GM21717 (cell line): ENCODE measurements around the gene ZNF354C.
"Not testable (repeated sequence)": the region's sequence is repeated elsewhere in the genome, so short reads cannot be mapped to it uniquely, and the experiment has no call there.

ENCODE experiments used
- ATAC-seq: cut with Tn5 transposase; IDR thresholded peaks from one replicate; pipeline ENCODE4 v1.9.1; 2021; ENCODE audit warnings: mild to moderate bottlenecking, moderate library complexity; ENCODE audit not compliant: unreplicated experiment

ZNF354C gene

GRCh38 chr5:179060116-179061008, at the start of gene ZNF354C:
ZNF354C (plus strand) TSS chr5:179060373; CDS start chr5:179062069, 1,696 bp downstream.
- ATAC-seq, result peak; percentile 90

DNA sequence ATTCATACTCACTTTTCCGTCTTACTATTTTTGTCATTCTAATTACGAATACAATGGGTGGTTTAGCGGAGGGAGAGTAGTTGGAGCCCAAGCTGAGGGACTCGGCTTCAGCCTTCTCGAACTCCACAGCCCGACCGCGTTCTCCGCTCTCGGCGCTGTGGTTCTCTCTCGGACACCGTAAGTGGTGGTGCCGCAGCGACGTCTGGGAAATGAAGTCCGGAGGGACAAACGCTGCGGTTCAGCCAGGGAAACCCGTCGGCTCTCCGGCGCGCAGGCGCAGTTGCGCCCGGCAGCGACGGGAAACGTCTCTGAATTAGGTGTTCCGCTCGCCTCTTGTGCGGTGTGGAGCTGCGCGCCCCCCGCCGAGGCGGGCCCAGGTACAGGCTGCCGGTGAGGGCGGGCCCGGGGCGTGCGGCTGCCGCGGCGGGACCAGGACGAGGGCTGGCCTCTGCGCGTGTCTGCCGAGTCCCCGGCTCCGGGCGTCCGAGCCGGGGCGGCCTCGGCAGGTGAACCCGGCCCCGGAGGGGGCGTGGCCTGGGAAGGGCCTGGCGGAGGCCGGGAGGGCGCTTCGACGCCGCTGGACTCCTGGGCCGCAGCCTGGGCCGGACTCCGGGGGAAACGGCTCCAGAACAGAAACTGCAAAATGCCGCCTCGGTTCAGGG, 36.5 kb upstream of the ZNF354C start, which contains the start of gene ZNF879:
TSS of gene ZNF879 (plus strand) at position 277 of the 662 bp plus-strand sequence. CDS start 1,201 bp downstream, outside the sequence.
- peak; percentile 89 for ATAC-seq

DNA sequence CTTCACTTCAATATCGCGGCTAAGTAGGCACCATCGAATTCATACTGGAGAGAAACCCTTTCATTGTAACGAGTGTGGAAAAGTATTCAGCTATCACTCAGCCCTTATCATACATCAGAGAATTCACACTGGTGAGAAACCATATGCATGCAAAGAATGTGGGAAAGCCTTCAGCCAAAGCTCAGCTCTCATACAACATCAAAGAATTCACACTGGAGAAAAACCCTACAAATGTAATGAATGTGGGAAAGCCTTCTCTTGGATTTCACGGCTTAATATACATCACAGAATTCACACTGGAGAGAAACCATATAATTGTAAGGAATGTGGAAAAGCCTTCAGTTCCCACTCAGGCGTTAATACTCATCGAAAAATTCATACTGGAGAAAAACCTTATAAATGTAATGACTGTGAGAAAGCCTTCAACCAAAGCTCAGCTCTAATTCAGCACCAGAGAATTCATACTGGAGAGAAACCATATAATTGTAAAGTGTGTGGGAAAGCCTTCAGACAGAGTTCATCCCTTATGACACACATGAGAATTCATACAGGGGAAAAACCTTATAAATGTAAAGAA, 27.1 kb upstream of the ZNF354C start:
- no peak for ATAC-seq

DNA sequence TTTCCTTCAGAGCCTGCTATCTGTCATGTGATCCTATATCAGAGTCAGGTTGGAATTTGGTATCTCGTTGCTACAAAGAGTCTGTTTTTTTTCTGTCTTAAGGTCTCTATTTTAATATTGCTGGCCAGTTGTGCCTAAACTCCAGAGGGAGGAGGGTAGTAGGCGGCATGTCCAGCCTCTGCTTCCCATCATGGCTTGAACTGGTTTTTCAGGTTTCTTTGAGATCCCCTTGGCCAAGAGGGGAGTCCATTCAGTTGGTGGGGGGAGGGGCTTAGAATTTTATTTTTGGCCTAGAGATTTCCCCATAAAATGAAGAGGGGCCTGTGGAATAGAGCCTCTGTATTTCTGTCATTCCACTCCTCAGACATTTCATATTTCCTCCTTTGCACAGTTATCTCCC, 15.4 kb upstream of the ZNF354C start:
- ATAC-seq, result no peak

DNA sequence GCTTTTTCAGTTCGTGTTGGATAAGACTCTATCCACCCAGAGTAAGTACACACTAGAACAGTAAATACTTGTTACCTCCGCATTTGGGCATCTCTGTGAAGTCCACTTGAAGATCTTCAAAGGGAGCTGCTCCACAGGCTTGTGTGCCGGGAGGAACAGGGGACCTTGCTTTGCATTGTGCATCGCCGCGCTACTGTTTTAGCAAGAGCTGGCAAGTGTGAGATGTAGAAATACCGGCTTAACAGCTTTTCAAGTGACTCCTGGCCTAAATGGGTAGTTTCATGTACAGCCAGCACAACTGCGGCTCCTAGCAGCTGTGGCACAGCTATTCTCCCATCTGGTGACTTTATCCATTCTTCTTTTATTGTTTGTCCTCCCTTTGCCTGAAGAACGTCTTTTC, 8.4 kb upstream of the ZNF354C start:
- no peak for ATAC-seq

GRCh38 chr5:179054036-179054785, 6.0 kb upstream of the ZNF354C start:
- no peak for ATAC-seq

GRCh38 chr5:179054876-179055275, 5.3 kb upstream of the ZNF354C start:
- no peak for ATAC-seq

DNA sequence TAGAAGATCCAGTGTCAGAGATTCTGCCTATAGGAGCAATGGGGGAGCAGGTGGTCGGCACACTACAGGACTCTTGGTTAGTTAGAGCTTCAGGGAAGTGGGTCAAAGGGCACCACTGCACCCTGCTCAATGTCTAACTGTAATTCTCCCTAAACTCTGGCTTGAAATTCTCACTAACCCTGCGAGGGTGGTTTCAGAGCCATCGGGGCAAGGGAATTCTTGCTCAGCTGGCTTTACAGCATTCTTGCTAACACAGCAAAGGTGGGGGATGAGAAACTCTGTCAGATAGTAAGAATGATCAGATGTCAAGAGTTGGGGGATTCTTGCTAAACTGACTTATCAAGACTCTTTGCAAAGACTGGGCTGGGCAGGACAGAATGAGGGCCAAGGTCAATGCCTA, 4.7 kb upstream of the ZNF354C start:
- ATAC-seq, result no peak

DNA sequence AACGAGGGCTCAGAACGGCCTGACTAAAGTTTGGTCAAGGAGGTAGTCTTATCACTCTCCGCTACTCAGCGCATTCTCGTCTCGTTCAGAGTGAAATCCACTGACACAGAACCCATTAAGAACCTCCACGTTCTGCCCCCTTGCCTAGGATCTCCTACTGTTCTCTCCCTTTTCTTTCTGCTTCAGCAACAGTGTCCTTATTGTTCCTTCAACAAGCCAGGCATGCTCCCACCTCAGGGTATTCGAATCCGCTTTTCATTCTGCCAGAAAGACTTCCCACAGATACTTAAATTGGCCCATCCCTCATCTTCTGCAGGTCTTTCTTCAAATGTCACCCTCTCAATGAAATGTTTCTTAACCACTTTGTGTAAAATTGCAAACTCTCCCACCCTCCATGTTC, 4.3 kb upstream of the ZNF354C start:
- ATAC-seq, result no peak

- ATAC-seq, result no peak
These were observed 852 bp downstream of the ZNF354C start for GRCh38 chr5:179061025-179061424.

DNA sequence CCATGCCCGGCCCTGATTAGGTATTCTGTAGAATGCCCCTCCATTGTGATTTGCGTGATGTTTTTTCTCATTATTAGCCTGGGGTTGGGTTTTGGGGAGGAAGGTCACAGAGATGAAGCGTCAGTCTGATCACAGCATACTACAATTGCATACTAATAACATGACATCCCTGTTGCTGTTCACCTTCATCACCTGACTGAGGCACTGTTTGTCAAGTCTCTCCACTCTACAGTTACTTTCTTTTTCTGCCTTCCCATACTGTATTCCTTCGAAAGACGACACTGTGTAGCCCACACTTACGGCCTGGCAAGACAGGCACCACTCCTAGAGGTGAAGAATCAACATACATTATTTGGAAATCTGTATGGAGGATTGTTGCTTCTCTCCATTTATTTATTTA, 5.5 kb downstream of the ZNF354C start:
- ATAC-seq, result no peak

GRCh38 chr5:179079165-179079987, 19.2 kb downstream of the ZNF354C start:
- no peak for ATAC-seq

- no peak for ATAC-seq
These were observed 20.6 kb downstream of the ZNF354C start for GRCh38 chr5:179080724-179081123.

DNA sequence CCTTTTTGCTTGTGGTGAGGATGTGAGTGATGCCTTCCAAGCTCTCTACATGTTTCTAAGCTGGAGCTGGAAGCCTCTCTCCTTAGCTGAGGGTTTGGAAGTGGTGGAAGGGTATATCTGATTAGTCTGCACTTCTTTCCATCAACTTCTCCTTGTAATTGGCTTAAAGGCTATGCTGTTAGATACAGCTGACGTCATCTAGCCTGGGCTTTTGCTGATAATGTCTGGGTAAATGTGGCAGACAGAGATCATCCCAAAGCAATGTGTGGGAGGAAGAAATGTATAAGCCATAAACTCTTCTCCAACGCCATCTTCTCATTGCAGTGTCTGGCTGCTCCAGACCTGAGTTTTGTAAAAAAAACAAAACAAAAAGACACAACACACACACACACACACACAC, 29.3 kb downstream of the ZNF354C start:
- ATAC-seq, result no peak

- not testable (repeated sequence) for ATAC-seq
These were observed 41.1 kb downstream of the ZNF354C start for GRCh38 chr5:179101282-179101681.

DNA sequence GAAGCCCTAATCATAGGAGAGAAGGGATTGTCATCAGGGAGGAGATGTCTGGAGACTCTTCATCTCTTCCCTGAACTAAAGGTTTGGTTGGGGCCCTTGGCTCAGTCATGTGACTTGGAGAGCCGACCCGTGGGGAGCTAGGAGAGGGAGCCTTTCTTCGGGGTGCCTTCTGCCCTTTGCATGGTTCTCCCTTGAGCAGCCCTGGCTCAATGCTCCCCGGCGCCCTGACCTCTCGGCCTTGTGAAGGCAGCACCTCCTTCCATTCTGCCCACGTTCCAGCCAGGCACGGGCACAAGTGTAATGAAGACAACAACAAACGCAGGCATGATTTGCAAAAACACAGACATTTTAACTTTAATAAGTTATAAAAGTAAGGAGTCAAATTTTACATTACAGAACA, 50.4 kb downstream of the ZNF354C start:
- ATAC-seq, result no peak

- no peak for ATAC-seq
These were observed 51.4 kb downstream of the ZNF354C start for GRCh38 chr5:179111267-179112207.

GRCh38 chr5:179112469-179113142, 52.4 kb downstream of the ZNF354C start:
- ATAC-seq, result no peak
